Measurements from ENCODE around the gene MTFP1.

- TF ChIP-seq CTCF (conservative IDR thresholded peaks at IDR 0.05; ENCODE audit: low read depth, low read length) (no peak), EZH2 (IDR thresholded peaks at IDR 0.05; ENCODE audit: borderline replicate concordance, low read depth, low read length, poor library complexity, severe bottlenecking) (no peak)
Measured at GRCh38 chr22:30385942-30386341, 39.6 kb upstream of the MTFP1 start.
